Mesendoderm (in vitro differentiated cells): Measurements from ENCODE around the gene CD177.
A peak's percentile ranks its signal among the peaks of the same experiment; 100 is the strongest.
"Not testable (repeated sequence)": the region's sequence is repeated elsewhere in the genome, so short reads cannot be mapped to it uniquely, and the experiment has no call there.

Experiments
- DNase-seq: peaks from one replicate; pipeline ENCODE4 v3.0.0; 2013
- H2AK5ac ChIP-seq: 2 replicates; pipeline ENCODE4 v1.6.1; 2013; ENCODE audit warnings: low read length, inconsistent platforms
- H2BK120ac ChIP-seq: 2 replicates; pipeline ENCODE4 v1.6.1; 2013; ENCODE audit warnings: low read depth, mild to moderate bottlenecking, low read length, moderate library complexity, mixed read lengths
- H2BK15ac ChIP-seq: replicated peaks from 2 replicates; pipeline ENCODE4 v1.6.1; 2013; ENCODE audit warnings: low read depth, mild to moderate bottlenecking, moderate library complexity
- H2BK5ac ChIP-seq: 2 replicates; pipeline ENCODE4 v1.6.1; 2013; ENCODE audit warnings: low read length, inconsistent platforms
- H3K18ac ChIP-seq: 2 replicates; pipeline ENCODE4 v1.6.1; 2013; ENCODE audit warnings: mild to moderate bottlenecking, low read length, mixed read lengths
- H3K23ac ChIP-seq: one replicate; pipeline ENCODE4 v1.6.1; 2013; ENCODE audit warnings: low read length
- H3K27ac ChIP-seq: 2 replicates; pipeline ENCODE4 v1.5.1; 2013; ENCODE audit warnings: low read depth, mild to moderate bottlenecking, inconsistent platforms, low read length, moderate library complexity
- H3K27me3 ChIP-seq: 2 replicates; pipeline ENCODE4 v1.6.1; 2013; ENCODE audit warnings: low read length, control low read depth, mild to moderate bottlenecking, inconsistent platforms; ENCODE audit not compliant: insufficient read depth, poor library complexity
- H3K36me3 ChIP-seq: 2 replicates; pipeline ENCODE4 v1.6.1; 2013; ENCODE audit warnings: low read length, inconsistent platforms; ENCODE audit not compliant: control insufficient read depth, insufficient read depth
- H3K4ac ChIP-seq: one replicate; pipeline ENCODE4 v1.6.1; 2013; ENCODE audit warnings: low read depth, mild to moderate bottlenecking, low read length, moderate library complexity
- H3K4me1 ChIP-seq: 2 replicates; pipeline ENCODE4 v1.6.1; 2013; ENCODE audit warnings: low read depth, low read length, inconsistent platforms; ENCODE audit not compliant: control insufficient read depth
- H3K4me2 ChIP-seq: 2 replicates; pipeline ENCODE4 v1.6.1; 2013; ENCODE audit warnings: low read length
- H3K4me3 ChIP-seq: 2 replicates; pipeline ENCODE4 v1.5.1; 2013; ENCODE audit warnings: mild to moderate bottlenecking, low read length
- H3K56ac ChIP-seq: one replicate; pipeline ENCODE4 v1.6.1; 2013; ENCODE audit warnings: low read length
- H3K79me1 ChIP-seq: 2 replicates; pipeline ENCODE4 v1.6.1; 2013; ENCODE audit warnings: low read length, inconsistent platforms
- H3K79me2 ChIP-seq: 2 replicates; pipeline ENCODE4 v1.6.1; 2013; ENCODE audit warnings: mild to moderate bottlenecking, low read length; ENCODE audit not compliant: control insufficient read depth, insufficient read depth
- H3K9ac ChIP-seq: 2 replicates; pipeline ENCODE4 v1.6.1; 2013; ENCODE audit warnings: low read length, inconsistent platforms
- H4K5ac ChIP-seq: one replicate; pipeline ENCODE4 v1.6.1; 2013; ENCODE audit warnings: low read length
- H4K8ac ChIP-seq: one replicate; pipeline ENCODE4 v1.6.1; 2013; ENCODE audit warnings: low read depth, mild to moderate bottlenecking, control low read depth, low read length, moderate library complexity
- WGBS: extraction: QIAGEN DNeasy Blood & Tissue Kit; methylation state at CpG from one replicate; pipeline ENCODE4 v1.1.7; 2013; ENCODE audit warnings: low lambda C conversion rate, missing lambda C conversion rate; ENCODE audit not compliant: insufficient coverage; ENCODE audit errors: extremely low coverage; 5-methylcytosine and 5-hydroxymethylcytosine counted together

The CD177 gene

DNA sequence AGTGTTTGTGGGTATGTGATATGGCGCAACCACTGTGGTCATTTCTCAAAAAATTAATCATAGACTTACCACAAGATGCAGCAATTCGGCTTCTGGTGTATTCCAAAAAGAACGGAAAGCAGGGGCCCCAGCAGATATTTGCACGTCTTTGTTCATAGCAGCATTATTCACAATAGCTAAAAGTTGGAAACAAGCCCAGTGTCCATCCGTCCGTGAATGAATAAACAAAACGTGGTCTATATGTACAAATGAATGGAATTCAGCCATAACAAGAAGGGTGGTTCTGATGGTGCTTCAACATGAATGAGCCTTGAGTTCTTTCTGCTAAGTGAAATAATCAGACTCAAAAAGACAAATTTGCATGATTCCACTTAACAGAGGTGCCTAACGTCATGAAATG lies 11.4 kb upstream of the CD177 start:
- not testable (repeated sequence) for H2AK5ac ChIP-seq, H3K27me3 ChIP-seq, H4K5ac ChIP-seq, H2BK120ac ChIP-seq, H2BK15ac ChIP-seq, H3K4me1 ChIP-seq, H4K8ac ChIP-seq, H3K36me3 ChIP-seq, H3K79me1 ChIP-seq, H3K27ac ChIP-seq, H3K56ac ChIP-seq, DNase-seq, H3K4me3 ChIP-seq, H3K4me2 ChIP-seq, H3K79me2 ChIP-seq, H2BK5ac ChIP-seq, H3K9ac ChIP-seq, H3K4ac ChIP-seq, H3K18ac ChIP-seq, H3K23ac ChIP-seq
- no CpG with 5 or more reads among the region's 8 CpGs for WGBS

DNA sequence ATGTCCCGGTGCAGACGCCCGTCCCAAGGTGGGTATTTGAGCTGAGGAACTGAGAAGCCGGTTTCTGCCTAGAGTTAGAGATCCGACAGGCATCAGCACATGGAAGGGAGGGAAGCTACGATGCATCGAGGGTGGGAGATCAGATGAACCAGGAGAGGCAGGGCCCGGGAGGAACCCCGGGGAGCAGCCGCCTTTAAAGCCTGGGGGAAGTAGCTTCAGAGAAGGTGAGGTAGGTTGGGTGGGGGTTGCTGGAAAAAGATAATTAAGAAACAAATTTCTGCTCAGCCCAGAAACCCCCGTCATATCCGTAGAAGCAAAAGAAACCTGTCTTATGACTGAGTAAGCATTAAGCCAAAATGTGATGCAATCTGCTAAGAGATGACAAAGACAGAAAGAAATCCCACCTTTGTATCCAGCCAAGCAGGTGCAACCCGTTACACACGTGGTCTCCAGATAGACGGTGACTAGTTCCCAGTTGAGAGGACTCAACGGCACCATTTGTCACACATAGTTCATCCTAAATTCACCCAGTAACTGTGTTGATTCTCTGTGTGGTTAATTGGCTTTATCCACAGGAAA lies 9.1 kb upstream of the CD177 start:
- H2BK15ac ChIP-seq, H2BK5ac ChIP-seq, H2BK120ac ChIP-seq, H3K79me2 ChIP-seq, H3K4me1 ChIP-seq, H3K27ac ChIP-seq, H3K18ac ChIP-seq, H3K79me1 ChIP-seq, H3K23ac ChIP-seq, H3K4me2 ChIP-seq, H3K36me3 ChIP-seq, H3K9ac ChIP-seq, H2AK5ac ChIP-seq, H4K5ac ChIP-seq, H4K8ac ChIP-seq, H3K4me3 ChIP-seq, H3K56ac ChIP-seq, H3K27me3 ChIP-seq: not testable (repeated sequence)
- WGBS, result no CpG with 5 or more reads among the region's 16 CpGs
- DNase-seq, result peak; percentile 52
- H3K4ac ChIP-seq, result peak overlapping the region; percentile 7

DNA sequence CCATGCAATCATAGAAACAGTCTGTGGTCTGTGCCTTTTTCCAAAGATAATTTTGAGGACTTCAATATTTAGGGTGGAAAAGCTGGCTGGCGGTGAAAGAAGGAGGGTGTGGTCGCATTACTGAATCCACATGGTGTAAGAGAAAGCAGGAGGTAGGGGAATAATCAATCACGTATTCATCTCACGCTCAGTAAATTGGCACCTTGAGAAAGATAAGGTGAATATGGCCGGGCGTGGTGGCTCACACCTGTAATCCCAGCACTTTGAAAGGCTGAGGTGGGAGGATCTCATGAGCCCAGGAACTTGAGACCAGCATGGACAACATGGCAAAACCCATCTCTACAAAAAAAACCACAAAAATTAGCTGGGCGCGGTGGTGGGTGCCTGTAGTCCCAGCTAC lies 3.7 kb upstream of the CD177 start:
- H3K4me2 ChIP-seq, H4K5ac ChIP-seq, H3K4ac ChIP-seq, H3K27ac ChIP-seq, H2BK5ac ChIP-seq, H3K4me1 ChIP-seq, H3K79me2 ChIP-seq, H3K56ac ChIP-seq, H2AK5ac ChIP-seq, DNase-seq, H3K79me1 ChIP-seq, H3K18ac ChIP-seq, H3K23ac ChIP-seq, H3K27me3 ChIP-seq, H3K4me3 ChIP-seq, H3K9ac ChIP-seq, H4K8ac ChIP-seq, H3K36me3 ChIP-seq, H2BK15ac ChIP-seq, H2BK120ac ChIP-seq: not testable (repeated sequence)
- no CpG with 5 or more reads among the region's 8 CpGs for WGBS

DNA sequence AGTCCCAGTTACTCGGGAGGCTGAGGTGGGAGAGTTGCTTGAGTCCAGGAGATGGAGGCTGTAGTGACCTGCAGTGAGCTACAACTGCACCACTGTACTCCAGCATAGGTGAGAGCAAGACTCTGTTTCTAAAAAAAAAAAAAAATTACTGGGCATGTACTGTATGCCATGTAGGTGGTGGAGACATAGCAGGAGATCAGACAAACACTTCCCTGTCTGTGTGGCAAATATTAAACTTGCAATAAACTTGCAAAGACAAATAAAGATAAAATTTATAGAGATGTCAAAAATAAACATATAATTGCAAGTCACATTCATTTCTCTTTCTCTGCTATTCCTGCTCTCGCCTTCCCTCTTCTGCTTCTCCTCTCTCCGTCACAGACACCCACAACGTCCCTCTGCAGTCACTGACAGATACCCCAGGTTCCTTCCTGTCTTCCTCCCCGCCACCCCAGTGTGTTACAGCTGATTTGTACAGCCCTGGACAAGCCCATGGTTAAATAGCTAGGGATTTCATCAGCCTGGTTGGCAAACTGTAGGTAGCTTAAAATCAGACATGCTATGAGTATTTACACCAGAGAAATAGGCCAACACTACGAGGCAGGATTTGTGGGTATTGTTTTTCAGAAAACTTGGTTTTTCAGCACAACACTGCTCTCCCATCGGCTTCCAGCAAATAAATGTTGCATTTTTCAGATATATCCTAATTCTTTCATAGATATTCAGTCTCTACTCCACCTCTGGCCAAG lies 1.3 kb upstream of the CD177 start:
- no CpG with 5 or more reads among the region's 7 CpGs for WGBS
- no peak overlapping the region for H3K4me3 ChIP-seq
- no peak overlapping the region for H3K56ac ChIP-seq
- no peaks in the 10 kb centered on the region for H3K27me3 ChIP-seq
- H2BK120ac ChIP-seq, result no peak overlapping the region
- no peak overlapping the region for H3K4ac ChIP-seq
- H2AK5ac ChIP-seq, result no peak overlapping the region
- no peaks in the 10 kb centered on the region for H3K4me1 ChIP-seq
- H2BK15ac ChIP-seq, result no peak overlapping the region
- no peak overlapping the region for H2BK5ac ChIP-seq
- no peaks in the 10 kb centered on the region for H3K79me1 ChIP-seq
- no peak overlapping the region for H3K23ac ChIP-seq
- H3K27ac ChIP-seq, result no peak overlapping the region
- H3K36me3 ChIP-seq, result no peaks in the 10 kb centered on the region
- H4K5ac ChIP-seq, result no peak overlapping the region
- H4K8ac ChIP-seq, result no peak overlapping the region
- H3K18ac ChIP-seq, result no peak overlapping the region
- no peak overlapping the region for H3K4me2 ChIP-seq
- H3K79me2 ChIP-seq, result no peaks in the 10 kb centered on the region
- DNase-seq, result no peak
- no peak overlapping the region for H3K9ac ChIP-seq

DNA sequence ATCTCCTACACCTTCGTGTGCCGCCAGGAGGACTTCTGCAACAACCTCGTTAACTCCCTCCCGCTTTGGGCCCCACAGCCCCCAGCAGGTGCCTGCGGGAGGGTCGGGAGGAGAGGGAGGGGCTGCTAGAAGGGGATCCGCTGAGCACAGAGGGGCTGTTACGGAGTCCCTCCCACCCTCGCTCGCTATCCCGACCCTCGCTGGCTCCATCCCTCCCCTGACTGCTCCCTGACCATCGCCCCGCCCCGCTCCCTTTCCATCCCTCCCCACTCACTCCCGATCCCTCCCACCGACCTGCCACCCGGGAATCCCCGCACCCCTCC lies 780 bp downstream of the CD177 start:
- H3K36me3 ChIP-seq, result no peaks in the 10 kb centered on the region

DNA sequence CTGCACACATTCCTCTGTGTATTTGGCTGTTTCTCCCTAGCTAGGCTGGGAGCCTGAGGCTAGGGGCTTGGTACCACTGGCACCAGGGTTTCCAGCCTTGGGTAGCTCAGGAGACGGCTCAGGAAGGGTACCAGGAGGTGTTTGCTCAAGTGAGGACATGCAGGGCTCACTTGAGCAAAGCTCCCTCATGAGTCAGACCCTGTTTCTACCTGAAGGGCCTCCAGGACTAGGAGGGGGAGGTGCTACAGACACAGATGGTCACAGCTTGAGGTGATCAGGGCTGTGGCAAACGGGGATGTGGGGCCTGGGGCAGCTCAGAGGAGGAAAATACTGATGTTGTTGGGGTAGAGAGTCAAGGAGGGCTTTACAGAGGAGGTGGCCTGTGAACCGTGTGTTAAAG lies 3.3 kb downstream of the CD177 start:
- not testable (repeated sequence) for H2BK5ac ChIP-seq, H3K27me3 ChIP-seq, H2BK120ac ChIP-seq, H3K79me1 ChIP-seq, H3K36me3 ChIP-seq, H3K9ac ChIP-seq, H3K27ac ChIP-seq, H4K5ac ChIP-seq, DNase-seq, H3K4me3 ChIP-seq, H3K4me1 ChIP-seq, H3K79me2 ChIP-seq, H3K4me2 ChIP-seq, H3K23ac ChIP-seq, H4K8ac ChIP-seq, H3K18ac ChIP-seq, H3K4ac ChIP-seq, H2AK5ac ChIP-seq, H3K56ac ChIP-seq, H2BK15ac ChIP-seq
- WGBS, result no CpG with 5 or more reads among the region's 3 CpGs

More for the DNA sequence above, 780 bp downstream of the CD177 start:
- Histone ChIP-seq H3K4me1 (no peaks in the 10 kb centered on the region), H4K5ac (no peak overlapping the region), H2AK5ac (no peak overlapping the region), H2BK120ac (no peak overlapping the region), H3K27ac (no peak overlapping the region), H3K56ac (peak overlapping the region; percentile 89), H3K27me3 (no peaks in the 10 kb centered on the region), H2BK5ac (peak overlapping the region; percentile 23), H3K9ac (peak overlapping the region; percentile 71), H3K79me1 (no peaks in the 10 kb centered on the region), H3K4me3 (peak overlapping the region; percentile 81), H3K4me2 (peak overlapping the region; percentile 84), H3K79me2 (no peaks in the 10 kb centered on the region), H3K23ac (peak overlapping the region; percentile 92), H3K18ac (no peak overlapping the region), H4K8ac (no peak overlapping the region), H3K4ac (no peak overlapping the region), H2BK15ac (no peak overlapping the region)
- peak; percentile 74 for DNase-seq
- no CpG with 5 or more reads among the region's 19 CpGs for WGBS
